GM19438 (cell line): ENCODE measurements around the gene TBC1D14.

ENCODE experiments used
- ATAC-seq: cut with Tn5 transposase; IDR thresholded peaks from one replicate; pipeline ENCODE4 v1.9.1; 2021; ENCODE audit warnings: low read depth; ENCODE audit not compliant: unreplicated experiment

The TBC1D14 gene

GRCh38 chr4:6991771-6992557 lies 82.3 kb downstream of the TBC1D14 start:
- ATAC-seq: no peak

GRCh38 chr4:6992728-6993677 lies 83.4 kb downstream of the TBC1D14 start:
- ATAC-seq: no peak

- ATAC-seq: no peak
Measured at GRCh38 chr4:6996481-6996880, 86.9 kb downstream of the TBC1D14 start.

GRCh38 chr4:6999172-7000086 lies 89.8 kb downstream of the TBC1D14 start:
- ATAC-seq: no peak

- no peak for ATAC-seq
Measured at GRCh38 chr4:7000421-7001176, 91.0 kb downstream of the TBC1D14 start.

GRCh38 chr4:7001271-7001670 lies 91.6 kb downstream of the TBC1D14 start:
- no peak for ATAC-seq

- ATAC-seq: no peak
Measured at GRCh38 chr4:7002336-7002735, 92.7 kb downstream of the TBC1D14 start.

GRCh38 chr4:7003176-7003878 lies 93.7 kb downstream of the TBC1D14 start:
- ATAC-seq: no peak

GRCh38 chr4:7003879-7004240 lies 94.2 kb downstream of the TBC1D14 start:
- no peak for ATAC-seq

- no peak for ATAC-seq
Measured at GRCh38 chr4:7004331-7004730, 94.7 kb downstream of the TBC1D14 start.

- ATAC-seq: no peak
Measured at GRCh38 chr4:7005571-7005970, 95.9 kb downstream of the TBC1D14 start.

GRCh38 chr4:7006411-7006810 lies 96.8 kb downstream of the TBC1D14 start:
- no peak for ATAC-seq

GRCh38 chr4:7007142-7007907 lies 97.7 kb downstream of the TBC1D14 start:
- no peak for ATAC-seq

- no peak for ATAC-seq
Measured at GRCh38 chr4:7007944-7008343, 98.3 kb downstream of the TBC1D14 start.

- ATAC-seq: no peak
Measured at GRCh38 chr4:7009564-7009963, 99.9 kb downstream of the TBC1D14 start.

- no peak for ATAC-seq
Measured at GRCh38 chr4:7013175-7013574, 103.5 kb downstream of the TBC1D14 start.

GRCh38 chr4:7014815-7015214 lies 105.2 kb downstream of the TBC1D14 start:
- no peak for ATAC-seq

- ATAC-seq: no peak
Measured at GRCh38 chr4:7015383-7016035, 105.9 kb downstream of the TBC1D14 start.
